Esophagus mucosa (tissue), 1 donor: ENCODE data around the gene ERP44. TPM values are rescaled to one million over a fixed set of nuclear protein-coding genes. Genes with fewer than 3 reads are reported as not detected.
"Not testable (repeated sequence)": the region's sequence is repeated elsewhere in the genome, so short reads cannot be mapped to it uniquely, and the experiment has no call there.

Experiments used
- ATAC-seq: fragments of 200-7000 bp; cut with Tn5 transposase; one replicate; pipeline ENCODE4 v1.9.1; 2020
- total RNA-seq: library from RNA; stranded (reverse); gene quantifications from one replicate; pipeline ENCODE4 v1.2.4, GENCODE V29; 2023
- donor health status: DM: yes; HTN: yes; CAD: no.

ERP44 gene
- total RNA-seq, 1 donor from 2014 or later = 14.2 TPM

- ATAC-seq = not testable (repeated sequence)
These were observed 30.8 kb downstream of the ERP44 start for GRCh38 chr9:100067990-100068389.

- ATAC-seq = no peak
These were observed 32.3 kb downstream of the ERP44 start for GRCh38 chr9:100066539-100066938.

- peak; percentile 92 for ATAC-seq
These were observed 33.8 kb downstream of the ERP44 start for GRCh38 chr9:100064872-100065581.

- ATAC-seq = no peak
These were observed 35.6 kb downstream of the ERP44 start for GRCh38 chr9:100063185-100063584.

GRCh38 chr9:100062683-100063082 is 36.1 kb downstream of the ERP44 start:
- not testable (repeated sequence) for ATAC-seq

- no peak for ATAC-seq
These were observed 39.9 kb downstream of the ERP44 start for GRCh38 chr9:100058699-100059579.

GRCh38 chr9:100057624-100058023 is 41.2 kb downstream of the ERP44 start:
- ATAC-seq = no peak

- no peak for ATAC-seq
These were observed 42.2 kb downstream of the ERP44 start for GRCh38 chr9:100056561-100056960.

- ATAC-seq = no peak
These were observed 46.4 kb downstream of the ERP44 start for GRCh38 chr9:100052375-100052774.

GRCh38 chr9:100049551-100049950 is 49.2 kb downstream of the ERP44 start:
- no peak for ATAC-seq

- no peak for ATAC-seq
These were observed 60.3 kb downstream of the ERP44 start for GRCh38 chr9:100038472-100038871.

GRCh38 chr9:100033877-100034551 is 64.8 kb downstream of the ERP44 start:
- ATAC-seq = no peak

- ATAC-seq = no peak
These were observed 68.3 kb downstream of the ERP44 start for GRCh38 chr9:100030548-100030947.

- no peak for ATAC-seq
These were observed 69.5 kb downstream of the ERP44 start for GRCh38 chr9:100029251-100029650.

GRCh38 chr9:100028201-100028784 is 70.5 kb downstream of the ERP44 start:
- ATAC-seq = peak; percentile 83

GRCh38 chr9:100027543-100027942 is 71.3 kb downstream of the ERP44 start:
- ATAC-seq = no peak

GRCh38 chr9:100021931-100022330 is 76.9 kb downstream of the ERP44 start:
- no peak for ATAC-seq

- ATAC-seq = no peak
These were observed 78.5 kb downstream of the ERP44 start for GRCh38 chr9:100020121-100020795.

GRCh38 chr9:100019541-100019940 is 79.3 kb downstream of the ERP44 start:
- no peak for ATAC-seq

- ATAC-seq = no peak
These were observed 84.0 kb downstream of the ERP44 start for GRCh38 chr9:100014846-100015245.

- ATAC-seq = no peak
These were observed 85.2 kb downstream of the ERP44 start for GRCh38 chr9:100013573-100013972.

GRCh38 chr9:100012279-100012678 is 86.5 kb downstream of the ERP44 start:
- ATAC-seq = no peak
